ENCODE measurements around the gene EFTUD2. TPM values are rescaled to one million over a fixed set of nuclear protein-coding genes. Genes with fewer than 3 reads are reported as not detected.

Gene EFTUD2
- total and polyA plus RNA-seq, 2 donors (not counting 1 experiment from before 2014, with no cell fraction given): 43.2 to 133 TPM

DNA sequence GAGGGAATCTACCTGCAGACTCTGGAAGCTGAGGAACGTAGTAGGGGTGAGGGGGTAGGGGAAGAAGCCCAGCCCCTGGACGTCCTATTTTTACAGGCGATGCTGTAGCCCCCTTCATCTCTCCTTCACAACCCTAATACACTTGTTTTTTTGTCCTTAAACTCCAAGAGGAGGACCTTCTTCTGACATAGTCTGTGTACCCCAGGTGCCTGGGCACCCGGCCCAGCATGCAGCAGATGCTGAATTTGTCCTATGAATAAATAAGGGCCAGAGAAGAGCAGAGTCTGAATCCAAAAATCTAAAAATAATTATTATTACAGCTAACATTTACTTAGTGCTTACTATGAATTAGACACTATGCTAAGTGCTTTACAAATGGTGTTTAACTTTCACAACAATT lies 43.2 kb upstream of the EFTUD2 start:
- Histone ChIP-seq H3K4me3 (ENCODE audit: control extremely low read depth in 1 of 5, extremely low read depth in 1 of 5, insufficient read depth in 1 of 5, low read depth in 2 of 5, low read length in 4 of 5) (no peak overlapping the region), H2AFZ (ENCODE audit: insufficient read depth, low read depth, low read length, poor library complexity, severe bottlenecking) (peak overlapping the region; percentile 33), H3K27me3 (replicated peaks in 1 of 4; ENCODE audit: control extremely low read depth in 1 of 4, control insufficient read depth in 3 of 4, insufficient read depth in 4 of 4, low read length in 3 of 4) (peaks cover 0 to 4% (median 4%) of the 10 kb centered on the region in 4 experiments), H3K9me3 (ENCODE audit: control extremely low read depth in 1 of 3, control insufficient read depth in 2 of 3, insufficient read depth in 1 of 3, low read length in 2 of 3) (peaks cover 0 to 5% (median 0%) of the 10 kb centered on the region in 3 donors), H3K27ac (ENCODE audit: low read length in 2 of 2) (no peak overlapping the region), H3K36me3 (replicated peaks in 1 of 2; ENCODE audit: control extremely low read depth in 1 of 2, control insufficient read depth in 1 of 2, extremely low read depth in 1 of 2, insufficient read depth in 2 of 2, low read length in 1 of 2) (no peaks in the 10 kb centered on the region), H3K4me1 (ENCODE audit: control insufficient read depth in 2 of 2, insufficient read depth in 2 of 2, low read length in 2 of 2) (peaks cover 4 to 7% of the 10 kb centered on the region in 2 donors), H3K9ac (ENCODE audit: low read length) (no peak overlapping the region), H3K4me2 (replicated peaks; ENCODE audit: low read depth, low read length, poor library complexity, severe bottlenecking) (no peak overlapping the region), H4K20me1 (ENCODE audit: control insufficient read depth, insufficient read depth, low read length, poor library complexity, severe bottlenecking) (no peaks in the 10 kb centered on the region), H3K79me2 (ENCODE audit: control insufficient read depth, insufficient read depth, low read length) (peaks cover 49% of the 10 kb centered on the region)
- peaks cover 6% of the 10 kb centered on the region for H3K27me3 Mint-ChIP-seq
- no peaks in the 10 kb centered on the region for H3K4me1 Mint-ChIP-seq
- no peak overlapping the region for H3K27ac Mint-ChIP-seq
- ChIA-PET POLR2A (no interaction called here), CTCF (no interaction called here)
- H3K4me3 Mint-ChIP-seq: no peak overlapping the region
- peaks cover 3% of the 10 kb centered on the region for H3K9me3 Mint-ChIP-seq (ENCODE audit: insufficient read depth)
- TF ChIP-seq, protein P1, sequence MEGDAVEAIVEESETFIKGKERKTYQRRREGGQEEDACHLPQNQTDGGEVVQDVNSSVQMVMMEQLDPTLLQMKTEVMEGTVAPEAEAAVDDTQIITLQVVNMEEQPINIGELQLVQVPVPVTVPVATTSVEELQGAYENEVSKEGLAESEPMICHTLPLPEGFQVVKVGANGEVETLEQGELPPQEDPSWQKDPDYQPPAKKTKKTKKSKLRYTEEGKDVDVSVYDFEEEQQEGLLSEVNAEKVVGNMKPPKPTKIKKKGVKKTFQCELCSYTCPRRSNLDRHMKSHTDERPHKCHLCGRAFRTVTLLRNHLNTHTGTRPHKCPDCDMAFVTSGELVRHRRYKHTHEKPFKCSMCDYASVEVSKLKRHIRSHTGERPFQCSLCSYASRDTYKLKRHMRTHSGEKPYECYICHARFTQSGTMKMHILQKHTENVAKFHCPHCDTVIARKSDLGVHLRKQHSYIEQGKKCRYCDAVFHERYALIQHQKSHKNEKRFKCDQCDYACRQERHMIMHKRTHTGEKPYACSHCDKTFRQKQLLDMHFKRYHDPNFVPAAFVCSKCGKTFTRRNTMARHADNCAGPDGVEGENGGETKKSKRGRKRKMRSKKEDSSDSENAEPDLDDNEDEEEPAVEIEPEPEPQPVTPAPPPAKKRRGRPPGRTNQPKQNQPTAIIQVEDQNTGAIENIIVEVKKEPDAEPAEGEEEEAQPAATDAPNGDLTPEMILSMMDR (IDR thresholded peaks at IDR 0.05): no peak
- no peak for TF ChIP-seq EZH2 (IDR thresholded peaks at IDR 0.05; ENCODE audit: borderline replicate concordance, insufficient read depth, low read depth, low read length, poor library complexity, severe bottlenecking)
- intact Hi-C loops (cut with micrococcal nuclease): no loop called here
- WGBS (ENCODE audit: insufficient coverage): 100% methylated on average over 1 of the region's 4 CpGs
- DNase-seq (no peak), ATAC-seq (ENCODE audit: low read depth) (no peak)

DNA sequence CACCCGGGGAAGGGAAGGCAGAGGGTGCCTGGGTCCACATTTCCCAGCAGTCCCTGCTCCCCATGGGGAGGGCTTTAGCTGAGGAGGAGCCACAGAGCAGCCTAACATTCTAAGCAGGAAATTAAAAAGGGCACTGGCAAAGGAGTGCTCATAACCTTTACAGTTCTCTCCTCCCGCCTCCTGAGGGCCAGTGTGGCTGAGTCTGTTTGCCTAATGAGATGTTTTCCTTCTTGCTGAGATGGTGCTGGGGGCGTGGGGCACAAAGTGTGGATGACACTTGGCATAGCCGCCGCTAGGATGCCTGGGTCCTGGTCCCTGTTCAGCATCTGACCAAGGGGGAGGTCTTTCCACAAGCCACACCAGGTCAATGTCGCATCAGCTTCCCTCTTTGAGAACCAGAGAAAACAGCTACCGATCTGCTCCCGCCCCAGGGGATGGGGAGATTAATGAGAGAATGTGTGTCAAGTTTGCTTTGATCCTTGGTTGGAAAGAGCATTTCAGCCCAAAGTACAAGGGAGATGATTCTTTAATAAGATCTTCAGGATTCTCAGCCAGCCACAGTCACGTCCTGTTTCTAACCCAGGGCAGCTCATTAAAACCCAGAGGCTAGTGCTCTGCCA lies 42.6 kb upstream of the EFTUD2 start:
- Histone ChIP-seq H3K4me3 (ENCODE audit: control extremely low read depth in 1 of 5, extremely low read depth in 1 of 5, insufficient read depth in 1 of 5, low read depth in 2 of 5, low read length in 4 of 5) (no peak overlapping the region), H3K9ac (ENCODE audit: low read length) (no peak overlapping the region), H4K20me1 (ENCODE audit: control insufficient read depth, insufficient read depth, low read length, poor library complexity, severe bottlenecking) (no peaks in the 10 kb centered on the region), H3K4me2 (replicated peaks; ENCODE audit: low read depth, low read length, poor library complexity, severe bottlenecking) (no peak overlapping the region), H3K27ac (ENCODE audit: low read length in 2 of 2) (no peak overlapping the region), H3K79me2 (ENCODE audit: control insufficient read depth, insufficient read depth, low read length) (peaks cover 43% of the 10 kb centered on the region), H2AFZ (ENCODE audit: insufficient read depth, low read depth, low read length, poor library complexity, severe bottlenecking) (peak overlapping the region; percentile 33), H3K4me1 (ENCODE audit: control insufficient read depth in 2 of 2, insufficient read depth in 2 of 2, low read length in 2 of 2) (peaks cover 0 to under 1% of the 10 kb centered on the region in 2 donors), H3K27me3 (replicated peaks in 1 of 4; ENCODE audit: control extremely low read depth in 1 of 4, control insufficient read depth in 3 of 4, insufficient read depth in 4 of 4, low read length in 3 of 4) (peaks cover 0 to 4% (median 2%) of the 10 kb centered on the region in 4 experiments), H3K9me3 (ENCODE audit: control extremely low read depth in 1 of 3, control insufficient read depth in 2 of 3, insufficient read depth in 1 of 3, low read length in 2 of 3) (peaks cover 0 to 5% (median 0%) of the 10 kb centered on the region in 3 donors), H3K36me3 (replicated peaks in 1 of 2; ENCODE audit: control extremely low read depth in 1 of 2, control insufficient read depth in 1 of 2, extremely low read depth in 1 of 2, insufficient read depth in 2 of 2, low read length in 1 of 2) (no peaks in the 10 kb centered on the region)
- no peak overlapping the region for H3K27ac Mint-ChIP-seq
- H3K27me3 Mint-ChIP-seq: peaks cover 6% of the 10 kb centered on the region
- ATAC-seq (ENCODE audit: low read depth) (no peak), DNase-seq (no peak)
- CTCF ChIA-PET: no interaction called here
- TF ChIP-seq, protein P1 (IDR thresholded peaks at IDR 0.05): no peak
- no peak for TF ChIP-seq EZH2 (IDR thresholded peaks at IDR 0.05; ENCODE audit: borderline replicate concordance, insufficient read depth, low read depth, low read length, poor library complexity, severe bottlenecking)
- peaks cover 3% of the 10 kb centered on the region for H3K9me3 Mint-ChIP-seq (ENCODE audit: insufficient read depth)
- 97% methylated on average over 8 of the region's 9 CpGs for WGBS (ENCODE audit: insufficient coverage)
- intact Hi-C loops (cut with micrococcal nuclease): no loop called here
- no peaks in the 10 kb centered on the region for H3K4me1 Mint-ChIP-seq
- POLR2A ChIA-PET: no interaction called here
- H3K4me3 Mint-ChIP-seq: no peak overlapping the region

Measured in B cell (primary cell).